SIG-M5 treated with dmso at 0.1 percent for 504 hours (cell line): ENCODE data around the gene NISCH.
A peak's percentile ranks its signal among the peaks of the same experiment; 100 is the strongest.
"Not testable (repeated sequence)": the region's sequence is repeated elsewhere in the genome, so short reads cannot be mapped to it uniquely, and the experiment has no call there.

Experiments used
- DNase-seq: peaks from one replicate; lab custom pipeline; 2025; ENCODE audit not compliant: unreplicated experiment; lab: John Stamatoyannopoulos, UW

The NISCH gene

GRCh38 chr3:52525680-52526561 lies 70.5 kb downstream of the NISCH start:
- no peak for DNase-seq

DNA sequence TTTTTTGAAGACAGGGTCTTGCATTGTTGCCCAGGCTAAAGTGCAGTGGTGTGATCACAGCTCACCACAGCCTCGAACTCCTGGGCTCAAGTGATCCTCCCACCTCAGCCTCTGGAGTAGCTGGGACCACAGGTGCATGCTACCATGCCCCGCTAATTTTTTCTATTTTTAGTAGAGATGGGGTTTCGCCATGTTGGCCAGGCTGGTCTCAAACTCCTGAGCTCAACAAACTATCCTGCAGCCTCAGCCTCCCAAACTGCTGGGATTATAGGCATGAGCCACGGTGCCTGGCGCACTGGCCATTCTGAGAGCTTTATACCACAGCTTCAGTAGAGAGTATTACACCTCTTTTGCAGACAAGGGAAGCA lies 71.3 kb downstream of the NISCH start:
- DNase-seq: not testable (repeated sequence)

DNA sequence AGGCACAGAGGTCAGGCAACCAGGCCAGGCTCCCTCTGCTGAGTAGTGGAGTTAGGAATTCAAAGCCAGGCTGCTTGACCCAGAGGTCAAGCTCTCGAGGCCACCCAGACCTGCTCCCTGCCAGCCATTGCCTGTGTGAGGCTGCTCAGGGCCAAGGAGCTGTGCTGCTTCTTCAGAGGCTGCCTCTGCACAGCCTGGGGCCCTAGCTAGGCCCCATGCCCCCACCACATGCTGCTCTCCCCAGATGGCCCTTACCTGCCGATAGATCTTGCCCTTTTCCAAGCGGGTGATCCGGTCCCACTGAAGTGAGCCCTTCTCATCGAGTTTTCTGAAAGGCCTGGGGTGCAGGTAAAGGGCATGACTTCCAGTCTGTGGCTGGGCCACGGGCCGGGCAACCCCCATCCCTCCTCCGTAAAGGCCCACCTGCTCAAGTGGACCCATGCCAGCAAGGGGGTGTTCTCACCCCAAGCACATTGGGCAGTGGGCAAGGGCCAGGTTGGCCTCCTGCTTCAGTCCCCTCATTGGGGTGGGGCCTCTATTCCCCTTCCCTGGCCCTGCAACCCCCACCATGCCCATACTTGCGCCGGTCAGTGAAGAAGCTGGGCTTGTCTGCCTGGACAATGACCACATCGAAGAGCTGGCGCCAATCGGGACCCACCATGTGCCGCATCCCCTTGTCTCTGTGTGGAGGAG lies 71.8 kb downstream of the NISCH start:
- DNase-seq: no peak

GRCh38 chr3:52527732-52528585 lies 72.6 kb downstream of the NISCH start:
- no peak for DNase-seq

GRCh38 chr3:52528586-52529375 lies 73.4 kb downstream of the NISCH start:
- no peak for DNase-seq

- no peak for DNase-seq
Measured at GRCh38 chr3:52529376-52530333, 74.3 kb downstream of the NISCH start.

- no peak for DNase-seq
Measured at GRCh38 chr3:52530918-52531826, 75.8 kb downstream of the NISCH start.

- DNase-seq: no peak
Measured at GRCh38 chr3:52531860-52532516, 76.6 kb downstream of the NISCH start.

GRCh38 chr3:52532517-52532837 lies 77.1 kb downstream of the NISCH start:
- DNase-seq: peak; percentile 36

DNA sequence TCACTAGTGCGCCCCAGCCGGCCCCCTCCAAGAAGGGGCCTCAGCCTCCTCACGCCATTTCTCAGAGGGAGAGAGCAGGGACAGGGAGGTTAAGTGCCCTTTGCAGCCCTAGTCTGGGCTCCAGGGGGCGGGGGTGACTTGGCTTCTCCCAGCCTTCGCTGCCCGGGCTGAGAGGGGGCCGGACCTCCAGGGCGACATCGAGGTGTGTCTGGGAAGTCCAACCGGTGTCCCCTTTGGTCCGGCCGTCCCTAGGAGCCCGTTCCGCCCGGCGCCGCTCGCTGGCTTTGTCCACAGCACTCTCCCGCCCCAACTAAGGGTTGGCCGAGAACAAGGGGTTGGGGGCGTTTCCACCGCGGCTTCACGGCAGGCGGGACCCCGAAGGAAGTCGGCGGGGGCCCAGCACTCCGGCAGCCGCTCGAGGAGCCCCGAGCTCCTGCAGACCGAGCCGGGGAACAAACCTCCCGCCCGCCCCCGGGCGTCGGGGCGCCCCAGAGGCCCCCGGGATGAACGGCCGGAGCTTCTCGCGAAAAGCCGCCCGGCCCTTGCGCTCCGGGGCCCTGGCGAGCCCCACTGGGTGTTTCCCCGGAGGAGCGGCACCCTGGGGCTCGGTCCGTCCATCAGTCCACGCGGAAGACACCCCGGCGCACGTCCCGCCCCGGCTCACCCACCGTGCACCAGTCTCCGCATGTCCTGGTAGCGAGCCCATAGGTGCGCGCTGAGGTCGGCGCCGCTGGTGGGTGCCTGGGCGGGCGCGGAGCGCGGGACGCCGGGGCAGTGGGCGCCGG lies 77.6 kb downstream of the NISCH start:
- DNase-seq: no peak

- DNase-seq: peak; percentile 56
Measured at GRCh38 chr3:52533623-52534280, 78.3 kb downstream of the NISCH start, which contains the start of gene NT5DC2. NT5DC2 (minus strand) TSS chr3:52533857; CDS start chr3:52533737, 120 bp downstream.

DNA sequence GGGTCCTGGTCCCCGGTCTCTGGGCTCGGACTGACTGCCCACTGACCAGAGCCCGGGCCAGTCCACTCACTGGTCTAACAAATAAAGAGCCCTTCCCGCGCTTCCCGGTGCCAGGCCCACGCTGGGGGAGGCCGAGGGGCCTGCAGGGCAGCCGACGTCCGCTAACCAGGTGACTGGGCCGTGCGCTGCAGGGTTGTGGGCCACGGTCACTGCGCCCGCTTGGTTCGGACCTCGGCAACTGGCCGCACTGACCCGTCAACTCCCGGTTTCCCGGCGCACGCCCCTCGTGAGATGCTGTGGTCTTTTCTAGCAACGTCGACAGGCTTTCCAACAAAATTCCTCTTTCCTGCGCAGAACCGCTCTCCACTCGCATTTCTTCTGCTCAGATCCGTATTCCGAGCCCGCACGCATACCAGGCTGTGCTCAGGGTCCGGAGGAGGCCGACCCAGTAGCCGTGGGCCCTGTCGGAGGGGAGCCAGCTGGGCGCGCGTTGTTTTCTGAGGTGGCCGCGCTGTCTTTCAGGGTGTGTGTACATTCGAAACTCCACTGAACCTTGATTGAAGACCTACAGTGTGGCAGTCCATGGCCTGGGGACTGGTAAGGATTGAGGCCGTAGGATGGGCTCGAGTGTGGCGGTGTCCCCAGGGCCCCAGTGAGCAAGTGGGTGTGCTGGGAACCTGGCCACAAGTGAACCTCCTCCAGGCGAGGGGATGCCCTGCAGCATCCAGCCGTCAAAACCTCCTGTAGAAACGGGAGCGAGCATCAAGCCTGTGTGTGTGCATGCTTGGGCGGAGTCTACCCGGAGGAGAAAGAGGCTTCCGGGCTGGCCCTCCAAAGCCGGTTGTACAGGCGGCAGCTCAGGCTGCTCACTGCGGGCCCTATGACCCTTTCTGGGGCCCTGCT lies 79.1 kb downstream of the NISCH start:
- DNase-seq: peak; percentile 55

- DNase-seq: no peak
Measured at GRCh38 chr3:52535411-52536111, 80.2 kb downstream of the NISCH start.

DNA sequence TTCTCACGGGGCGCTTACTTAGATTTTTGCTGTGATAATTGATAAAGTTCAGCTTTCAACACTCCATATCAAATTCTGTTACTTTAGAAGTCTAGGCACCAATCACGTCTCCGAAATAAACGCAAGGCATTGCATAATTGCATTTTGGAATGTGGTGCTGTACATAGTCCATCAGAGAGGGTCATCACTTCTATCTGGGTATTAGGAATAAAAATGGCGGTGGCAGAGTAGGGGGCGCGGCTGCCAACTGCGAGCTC lies 80.6 kb downstream of the NISCH start:
- DNase-seq: no peak
